WTC11 (cell line): ENCODE data around the gene RPL27. TPM values are rescaled to one million over a fixed set of nuclear protein-coding genes. Genes with fewer than 3 reads are reported as not detected.
A peak's percentile ranks its signal among the peaks of the same experiment; 100 is the strongest.

Experiments used
- ATAC-seq: fragments of 200-7000 bp; cut with Tn5 transposase; 2 replicates; pipeline ENCODE4 v1.10.0; 2021; ENCODE audit warnings: mild to moderate bottlenecking, moderate library complexity
- CTCF ChIA-PET: fragments of 300-600 bp; sonication (Branson Sonifier 250); formaldehyde crosslinking; loops from one replicate; lab custom pipeline; 2021; ENCODE audit warnings: antibody characterized with exemption; lab: Charles Lee
- POLR2A ChIA-PET: fragments of 350-600 bp; sonication (Branson Sonifier 250); formaldehyde crosslinking; loops from one replicate; lab custom pipeline; 2021; ENCODE audit warnings: antibody characterized with exemption; lab: Charles Lee
- DNase-seq: peaks from one replicate; pipeline ENCODE4 v3.0.0; 2021; ENCODE audit warnings: low spot score
- H3K27ac Mint-ChIP-seq: 2 replicates; pipeline ENCODE4 v1.8.0; 2021; ENCODE audit warnings: mixed read lengths
- H3K27me3 Mint-ChIP-seq: 2 replicates; pipeline ENCODE4 v1.8.0; 2021; ENCODE audit warnings: low read depth, mild to moderate bottlenecking, moderate library complexity, mixed read lengths
- H3K36me3 Mint-ChIP-seq: 2 replicates; pipeline ENCODE4 v1.8.0; 2021; ENCODE audit warnings: mixed read lengths
- H3K4me1 Mint-ChIP-seq: 2 replicates; pipeline ENCODE4 v1.8.0; 2022; ENCODE audit warnings: mixed read lengths
- H3K4me3 Mint-ChIP-seq: 2 replicates; pipeline ENCODE4 v1.8.0; 2021; ENCODE audit warnings: mild to moderate bottlenecking, moderate library complexity, mixed read lengths
- H3K9me3 Mint-ChIP-seq: 2 replicates; pipeline ENCODE4 v1.8.0; 2021; ENCODE audit warnings: mixed read lengths
- CREB1 ChIP-seq: sonication (generic); formaldehyde crosslinking; IDR thresholded peaks from 2 replicates; pipeline ENCODE4 v1.8.0; 2023; ENCODE audit warnings: mild to moderate bottlenecking, missing genetic modification reagents
- ELF4 ChIP-seq: sonication (generic); formaldehyde crosslinking; IDR thresholded peaks from 2 replicates; pipeline ENCODE4 v1.8.1; 2022; ENCODE audit warnings: low read depth, mild to moderate bottlenecking, moderate library complexity, missing genetic modification reagents
- FOXK1 ChIP-seq: sonication (generic); formaldehyde crosslinking; IDR thresholded peaks from 2 replicates; pipeline ENCODE4 v1.8.0; 2022; ENCODE audit warnings: mild to moderate bottlenecking, moderate library complexity, missing genetic modification reagents
- HMGA2 ChIP-seq: fragments of 250-450 bp; sonication (Bioruptor Pico); IDR thresholded peaks from 2 replicates; pipeline ENCODE4 v1.4.0; 2021; ENCODE audit warnings: mild to moderate bottlenecking, moderate library complexity
- TP53 ChIP-seq: sonication (generic); formaldehyde crosslinking; IDR thresholded peaks from 2 replicates; pipeline ENCODE4 v1.8.1; 2023; ENCODE audit warnings: mild to moderate bottlenecking, missing genetic modification reagents
- ZNF317 ChIP-seq: sonication (generic); formaldehyde crosslinking; IDR thresholded peaks from 2 replicates; pipeline ENCODE4 v1.8.1; 2023; ENCODE audit warnings: low read depth, mild to moderate bottlenecking, moderate library complexity, missing genetic modification reagents, borderline replicate concordance
- total RNA-seq: library from RNA; stranded (reverse); gene quantifications from 3 replicates; pipeline ENCODE4 v1.2.3, GENCODE V29; 2021
- TF ChIP-seq, protein P1 (sequence below): sonication (generic); formaldehyde crosslinking; IDR thresholded peaks from 2 replicates; pipeline ENCODE4 v1.8.1; 2023; ENCODE audit warnings: mild to moderate bottlenecking, missing genetic modification reagents
- TF ChIP-seq, protein P2 (sequence below): sonication (generic); formaldehyde crosslinking; IDR thresholded peaks from 2 replicates; pipeline ENCODE4 v1.8.0; 2022; ENCODE audit warnings: missing genetic modification reagents
- TF ChIP-seq, protein P3 (sequence below): sonication (generic); formaldehyde crosslinking; IDR thresholded peaks from 2 replicates; pipeline ENCODE4 v1.8.1; 2023; ENCODE audit warnings: mild to moderate bottlenecking, missing genetic modification reagents, moderate library complexity
- TF ChIP-seq, protein P4 (sequence below): fragments of 250-450 bp; sonication (Bioruptor Pico); IDR thresholded peaks from 2 replicates; pipeline ENCODE4 v1.9.0; 2021; ENCODE audit warnings: moderate library complexity, mild to moderate bottlenecking, inconsistent platforms, borderline replicate concordance
- TF ChIP-seq, protein P5 (sequence below): sonication (generic); formaldehyde crosslinking; IDR thresholded peaks from 2 replicates; pipeline ENCODE4 v1.8.0; 2022; ENCODE audit warnings: mild to moderate bottlenecking, missing genetic modification reagents
- TF ChIP-seq, protein P6 (sequence below): sonication (generic); formaldehyde crosslinking; IDR thresholded peaks from 2 replicates; pipeline ENCODE4 v1.8.0; 2022; ENCODE audit warnings: mild to moderate bottlenecking, missing genetic modification reagents
- TF ChIP-seq, protein P7 (sequence below): sonication (generic); formaldehyde crosslinking; IDR thresholded peaks from 2 replicates; pipeline ENCODE4 v1.8.1; 2022; ENCODE audit warnings: mild to moderate bottlenecking, moderate library complexity, missing genetic modification reagents
- TF ChIP-seq, protein P8 (sequence below): sonication (generic); formaldehyde crosslinking; IDR thresholded peaks from 2 replicates; pipeline ENCODE4 v1.8.0; 2023; ENCODE audit warnings: missing genetic modification reagents, mild to moderate bottlenecking, borderline replicate concordance

RPL27 gene
- total RNA-seq, 1 experiment from 2014 or later, result 1,391 TPM

DNA sequence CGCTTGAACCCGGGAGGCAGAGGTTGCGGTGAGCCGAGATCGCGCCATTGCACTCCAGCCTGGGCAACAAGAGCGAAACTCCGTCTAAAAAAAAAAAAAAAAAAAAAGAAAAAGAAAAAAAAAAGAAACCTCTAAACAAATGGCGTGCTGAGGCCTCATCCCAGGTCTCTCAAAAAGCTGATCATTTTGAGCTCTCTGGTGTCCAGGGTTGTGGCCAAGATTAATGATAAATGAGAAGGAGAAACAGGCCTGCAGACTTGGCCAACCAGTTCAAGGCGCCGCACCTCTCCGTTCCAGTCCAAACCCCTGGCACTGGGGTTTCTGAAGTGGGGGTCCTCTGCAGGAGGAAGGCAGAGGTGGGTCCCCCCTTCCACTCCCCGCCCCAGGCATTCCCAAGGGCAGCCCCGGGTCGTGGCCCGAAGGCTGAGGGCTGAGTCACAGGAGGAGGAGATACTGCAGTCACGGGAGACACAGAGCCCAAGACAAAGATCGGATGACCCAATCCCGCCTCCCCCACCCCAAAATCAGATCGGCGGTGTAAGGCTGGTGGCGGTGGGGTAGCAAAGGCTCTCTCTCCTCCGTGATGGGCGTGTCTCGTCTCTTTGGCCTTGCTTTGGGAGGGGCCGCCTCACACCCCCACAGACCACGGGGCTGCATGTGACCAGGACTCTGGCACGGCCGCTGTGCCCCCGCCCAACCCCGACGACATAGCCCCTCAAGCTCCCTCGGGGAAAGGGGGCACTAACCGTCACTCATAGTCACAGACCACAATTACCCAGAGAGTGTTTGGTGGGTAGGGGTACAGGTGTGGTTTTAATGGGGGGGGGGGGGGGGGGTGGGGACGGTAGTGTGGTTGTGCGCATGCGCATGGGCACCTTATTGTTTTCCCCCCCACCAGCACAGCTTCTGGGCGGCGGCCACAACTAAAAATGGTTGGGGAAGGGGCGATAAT lies 22.8 kb downstream of the RPL27 start:
- H3K36me3 Mint-ChIP-seq, result peaks cover 12% of the 10 kb centered on the region
- H3K4me3 Mint-ChIP-seq, result peak overlapping the region; percentile 94
- TF ChIP-seq, protein P1, sequence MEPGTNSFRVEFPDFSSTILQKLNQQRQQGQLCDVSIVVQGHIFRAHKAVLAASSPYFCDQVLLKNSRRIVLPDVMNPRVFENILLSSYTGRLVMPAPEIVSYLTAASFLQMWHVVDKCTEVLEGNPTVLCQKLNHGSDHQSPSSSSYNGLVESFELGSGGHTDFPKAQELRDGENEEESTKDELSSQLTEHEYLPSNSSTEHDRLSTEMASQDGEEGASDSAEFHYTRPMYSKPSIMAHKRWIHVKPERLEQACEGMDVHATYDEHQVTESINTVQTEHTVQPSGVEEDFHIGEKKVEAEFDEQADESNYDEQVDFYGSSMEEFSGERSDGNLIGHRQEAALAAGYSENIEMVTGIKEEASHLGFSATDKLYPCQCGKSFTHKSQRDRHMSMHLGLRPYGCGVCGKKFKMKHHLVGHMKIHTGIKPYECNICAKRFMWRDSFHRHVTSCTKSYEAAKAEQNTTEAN (CRISPR knock-in tag), result no peak
- TF ChIP-seq, protein P2, sequence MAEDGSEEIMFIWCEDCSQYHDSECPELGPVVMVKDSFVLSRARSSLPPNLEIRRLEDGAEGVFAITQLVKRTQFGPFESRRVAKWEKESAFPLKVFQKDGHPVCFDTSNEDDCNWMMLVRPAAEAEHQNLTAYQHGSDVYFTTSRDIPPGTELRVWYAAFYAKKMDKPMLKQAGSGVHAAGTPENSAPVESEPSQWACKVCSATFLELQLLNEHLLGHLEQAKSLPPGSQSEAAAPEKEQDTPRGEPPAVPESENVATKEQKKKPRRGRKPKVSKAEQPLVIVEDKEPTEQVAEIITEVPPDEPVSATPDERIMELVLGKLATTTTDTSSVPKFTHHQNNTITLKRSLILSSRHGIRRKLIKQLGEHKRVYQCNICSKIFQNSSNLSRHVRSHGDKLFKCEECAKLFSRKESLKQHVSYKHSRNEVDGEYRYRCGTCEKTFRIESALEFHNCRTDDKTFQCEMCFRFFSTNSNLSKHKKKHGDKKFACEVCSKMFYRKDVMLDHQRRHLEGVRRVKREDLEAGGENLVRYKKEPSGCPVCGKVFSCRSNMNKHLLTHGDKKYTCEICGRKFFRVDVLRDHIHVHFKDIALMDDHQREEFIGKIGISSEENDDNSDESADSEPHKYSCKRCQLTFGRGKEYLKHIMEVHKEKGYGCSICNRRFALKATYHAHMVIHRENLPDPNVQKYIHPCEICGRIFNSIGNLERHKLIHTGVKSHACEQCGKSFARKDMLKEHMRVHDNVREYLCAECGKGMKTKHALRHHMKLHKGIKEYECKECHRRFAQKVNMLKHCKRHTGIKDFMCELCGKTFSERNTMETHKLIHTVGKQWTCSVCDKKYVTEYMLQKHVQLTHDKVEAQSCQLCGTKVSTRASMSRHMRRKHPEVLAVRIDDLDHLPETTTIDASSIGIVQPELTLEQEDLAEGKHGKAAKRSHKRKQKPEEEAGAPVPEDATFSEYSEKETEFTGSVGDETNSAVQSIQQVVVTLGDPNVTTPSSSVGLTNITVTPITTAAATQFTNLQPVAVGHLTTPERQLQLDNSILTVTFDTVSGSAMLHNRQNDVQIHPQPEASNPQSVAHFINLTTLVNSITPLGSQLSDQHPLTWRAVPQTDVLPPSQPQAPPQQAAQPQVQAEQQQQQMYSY (CRISPR knock-in tag), result no peak
- TF ChIP-seq CREB1 (CRISPR knock-in tag) (no peak), TP53 (CRISPR knock-in tag) (no peak), HMGA2 (CRISPR knock-in tag) (no peak), ZNF317 (no peak)
- TF ChIP-seq, protein P3, sequence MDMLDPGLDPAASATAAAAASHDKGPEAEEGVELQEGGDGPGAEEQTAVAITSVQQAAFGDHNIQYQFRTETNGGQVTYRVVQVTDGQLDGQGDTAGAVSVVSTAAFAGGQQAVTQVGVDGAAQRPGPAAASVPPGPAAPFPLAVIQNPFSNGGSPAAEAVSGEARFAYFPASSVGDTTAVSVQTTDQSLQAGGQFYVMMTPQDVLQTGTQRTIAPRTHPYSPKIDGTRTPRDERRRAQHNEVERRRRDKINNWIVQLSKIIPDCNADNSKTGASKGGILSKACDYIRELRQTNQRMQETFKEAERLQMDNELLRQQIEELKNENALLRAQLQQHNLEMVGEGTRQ, result peak; percentile 65
- TF ChIP-seq, protein P4, sequence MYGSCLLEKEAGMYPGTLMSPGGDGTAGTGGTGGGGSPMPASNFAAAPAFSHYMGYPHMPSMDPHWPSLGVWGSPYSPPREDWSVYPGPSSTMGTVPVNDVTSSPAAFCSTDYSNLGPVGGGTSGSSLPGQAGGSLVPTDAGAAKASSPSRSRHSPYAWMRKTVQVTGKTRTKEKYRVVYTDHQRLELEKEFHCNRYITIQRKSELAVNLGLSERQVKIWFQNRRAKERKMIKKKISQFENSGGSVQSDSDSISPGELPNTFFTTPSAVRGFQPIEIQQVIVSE, result no peak
- TF ChIP-seq, protein P5, sequence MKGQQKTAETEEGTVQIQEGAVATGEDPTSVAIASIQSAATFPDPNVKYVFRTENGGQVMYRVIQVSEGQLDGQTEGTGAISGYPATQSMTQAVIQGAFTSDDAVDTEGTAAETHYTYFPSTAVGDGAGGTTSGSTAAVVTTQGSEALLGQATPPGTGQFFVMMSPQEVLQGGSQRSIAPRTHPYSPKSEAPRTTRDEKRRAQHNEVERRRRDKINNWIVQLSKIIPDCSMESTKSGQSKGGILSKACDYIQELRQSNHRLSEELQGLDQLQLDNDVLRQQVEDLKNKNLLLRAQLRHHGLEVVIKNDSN (CRISPR knock-in tag), result peak; percentile 72; the same call in 1 of the 2 replicates
- TF ChIP-seq, protein P6, sequence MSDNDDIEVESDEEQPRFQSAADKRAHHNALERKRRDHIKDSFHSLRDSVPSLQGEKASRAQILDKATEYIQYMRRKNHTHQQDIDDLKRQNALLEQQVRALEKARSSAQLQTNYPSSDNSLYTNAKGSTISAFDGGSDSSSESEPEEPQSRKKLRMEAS, result peak; percentile 17; the same call in 1 of the 2 replicates
- TF ChIP-seq, protein P7, sequence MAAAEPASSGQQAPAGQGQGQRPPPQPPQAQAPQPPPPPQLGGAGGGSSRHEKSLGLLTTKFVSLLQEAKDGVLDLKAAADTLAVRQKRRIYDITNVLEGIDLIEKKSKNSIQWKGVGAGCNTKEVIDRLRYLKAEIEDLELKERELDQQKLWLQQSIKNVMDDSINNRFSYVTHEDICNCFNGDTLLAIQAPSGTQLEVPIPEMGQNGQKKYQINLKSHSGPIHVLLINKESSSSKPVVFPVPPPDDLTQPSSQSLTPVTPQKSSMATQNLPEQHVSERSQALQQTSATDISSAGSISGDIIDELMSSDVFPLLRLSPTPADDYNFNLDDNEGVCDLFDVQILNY, result 0 out of 2 replicates have a peak, but pooled peaks have one; percentile 8
- CTCF ChIA-PET, result interaction anchor here (0.5 to 1.8 kb wide), 10 partner anchors 14 to 1166 kb away, joined by 3 to 14 read pairs (median 5); partner anchors contain the start of genes IFI35, RPL27, TMEM106A and TMUB2
- H3K27ac Mint-ChIP-seq, result peak overlapping the region; percentile 91
- H3K27me3 Mint-ChIP-seq, result no peaks in the 10 kb centered on the region
- DNase-seq (peak; percentile 64), ATAC-seq (no peak; the same call in 1 of the 2 replicates)
- peaks cover 21% of the 10 kb centered on the region for H3K4me1 Mint-ChIP-seq
- POLR2A ChIA-PET, result interaction anchor here (0.6 to 2.3 kb wide), 13 partner anchors 11 to 338 kb away, joined by 3 to 27 read pairs (median 4); partner anchors contain the start of genes IFI35, NBR1 and RPL27
- H3K9me3 Mint-ChIP-seq, result no peaks in the 10 kb centered on the region

DNA sequence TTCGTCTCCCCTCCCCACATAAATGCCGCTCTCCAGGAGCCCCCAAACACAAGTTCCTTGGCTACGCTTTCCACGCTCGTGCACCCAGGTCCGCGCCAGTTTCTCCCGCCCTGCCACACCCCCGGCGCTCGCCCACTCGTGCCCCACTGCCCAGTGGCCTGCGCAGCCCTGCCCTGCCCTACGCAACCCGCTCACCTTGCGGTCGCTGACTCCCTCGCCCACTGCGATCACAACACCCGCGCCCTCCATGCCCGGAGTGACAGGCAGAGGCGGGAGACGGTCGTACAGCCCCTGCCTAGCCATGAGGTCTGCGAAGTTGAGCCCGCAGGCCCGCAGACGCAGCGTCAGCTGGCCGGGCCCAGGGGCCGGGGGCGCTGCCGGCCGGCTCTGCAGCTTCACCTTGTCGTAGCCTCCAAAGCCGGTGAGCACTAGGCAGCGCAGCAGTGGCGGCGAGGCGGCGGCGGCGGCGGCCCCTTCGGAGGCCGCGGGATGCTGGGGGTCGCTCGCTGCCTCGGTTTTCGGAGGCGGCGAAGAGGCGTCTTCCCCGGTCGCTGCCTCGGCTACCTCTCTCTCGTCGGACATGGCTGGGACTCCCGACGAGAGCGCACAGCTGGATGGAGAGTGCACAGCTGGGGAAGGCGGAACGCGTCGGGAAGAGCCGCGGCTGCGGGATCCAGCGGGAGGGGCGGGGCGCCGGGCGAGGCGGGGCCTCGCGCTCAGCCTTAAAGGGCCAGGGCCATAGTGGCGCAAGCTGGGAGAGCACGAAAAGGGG lies 23.7 kb downstream of the RPL27 start, which contains the start of gene VAT1:
VAT1 (minus strand) TSS at position 645 of the 772 bp plus-strand sequence; CDS start at position 582, 63 bp downstream.
- Mint-ChIP-seq H3K36me3 (peaks cover 10% of the 10 kb centered on the region), H3K27me3 (no peaks in the 10 kb centered on the region), H3K4me1 (peaks cover 29% of the 10 kb centered on the region), H3K27ac (peak within 1 kb of the TSS; percentile 91), H3K4me3 (peak within 1 kb of the TSS; percentile 94), H3K9me3 (no peaks in the 10 kb centered on the region)
- ATAC-seq (peak; percentile 43), DNase-seq (peak; percentile 86)
- ChIA-PET POLR2A (interaction anchor here (0.6 to 2.3 kb wide), 11 partner anchors 10 to 294 kb away, joined by 3 to 27 read pairs (median 4); partner anchors contain the start of genes IFI35, NBR1 and RPL27), CTCF (interaction anchor here (0.5 to 1.8 kb wide), 11 partner anchors 12 to 496 kb away, joined by 3 to 14 read pairs (median 5); partner anchors contain the start of genes IFI35, RPL27 and TMEM106A)
- TF ChIP-seq FOXK1 (CRISPR knock-in tag) (peak; percentile 86), ELF4 (CRISPR knock-in tag) (no peak), ZNF317 (no peak)
- TF ChIP-seq, protein P4, result no peak
- TF ChIP-seq, protein P8, sequence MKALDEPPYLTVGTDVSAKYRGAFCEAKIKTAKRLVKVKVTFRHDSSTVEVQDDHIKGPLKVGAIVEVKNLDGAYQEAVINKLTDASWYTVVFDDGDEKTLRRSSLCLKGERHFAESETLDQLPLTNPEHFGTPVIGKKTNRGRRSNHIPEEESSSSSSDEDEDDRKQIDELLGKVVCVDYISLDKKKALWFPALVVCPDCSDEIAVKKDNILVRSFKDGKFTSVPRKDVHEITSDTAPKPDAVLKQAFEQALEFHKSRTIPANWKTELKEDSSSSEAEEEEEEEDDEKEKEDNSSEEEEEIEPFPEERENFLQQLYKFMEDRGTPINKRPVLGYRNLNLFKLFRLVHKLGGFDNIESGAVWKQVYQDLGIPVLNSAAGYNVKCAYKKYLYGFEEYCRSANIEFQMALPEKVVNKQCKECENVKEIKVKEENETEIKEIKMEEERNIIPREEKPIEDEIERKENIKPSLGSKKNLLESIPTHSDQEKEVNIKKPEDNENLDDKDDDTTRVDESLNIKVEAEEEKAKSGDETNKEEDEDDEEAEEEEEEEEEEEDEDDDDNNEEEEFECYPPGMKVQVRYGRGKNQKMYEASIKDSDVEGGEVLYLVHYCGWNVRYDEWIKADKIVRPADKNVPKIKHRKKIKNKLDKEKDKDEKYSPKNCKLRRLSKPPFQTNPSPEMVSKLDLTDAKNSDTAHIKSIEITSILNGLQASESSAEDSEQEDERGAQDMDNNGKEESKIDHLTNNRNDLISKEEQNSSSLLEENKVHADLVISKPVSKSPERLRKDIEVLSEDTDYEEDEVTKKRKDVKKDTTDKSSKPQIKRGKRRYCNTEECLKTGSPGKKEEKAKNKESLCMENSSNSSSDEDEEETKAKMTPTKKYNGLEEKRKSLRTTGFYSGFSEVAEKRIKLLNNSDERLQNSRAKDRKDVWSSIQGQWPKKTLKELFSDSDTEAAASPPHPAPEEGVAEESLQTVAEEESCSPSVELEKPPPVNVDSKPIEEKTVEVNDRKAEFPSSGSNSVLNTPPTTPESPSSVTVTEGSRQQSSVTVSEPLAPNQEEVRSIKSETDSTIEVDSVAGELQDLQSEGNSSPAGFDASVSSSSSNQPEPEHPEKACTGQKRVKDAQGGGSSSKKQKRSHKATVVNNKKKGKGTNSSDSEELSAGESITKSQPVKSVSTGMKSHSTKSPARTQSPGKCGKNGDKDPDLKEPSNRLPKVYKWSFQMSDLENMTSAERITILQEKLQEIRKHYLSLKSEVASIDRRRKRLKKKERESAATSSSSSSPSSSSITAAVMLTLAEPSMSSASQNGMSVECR, result peak; percentile 72
- TF ChIP-seq, protein P6, result peak; percentile 21; the same call in 1 of the 2 replicates
